HG02588 (cell line): ENCODE data around the gene UBALD2.
A peak's percentile ranks its signal among the peaks of the same experiment; 100 is the strongest.
"Not testable (repeated sequence)": the region's sequence is repeated elsewhere in the genome, so short reads cannot be mapped to it uniquely, and the experiment has no call there.

ENCODE experiments used
- ATAC-seq: cut with Tn5 transposase; IDR thresholded peaks from one replicate; pipeline ENCODE4 v1.9.1; 2021; ENCODE audit warnings: mild to moderate bottlenecking, moderate library complexity; ENCODE audit not compliant: unreplicated experiment

Gene UBALD2

GRCh38 chr17:76265624-76266243, 586 bp downstream of the UBALD2 start:
- no peak for ATAC-seq

DNA sequence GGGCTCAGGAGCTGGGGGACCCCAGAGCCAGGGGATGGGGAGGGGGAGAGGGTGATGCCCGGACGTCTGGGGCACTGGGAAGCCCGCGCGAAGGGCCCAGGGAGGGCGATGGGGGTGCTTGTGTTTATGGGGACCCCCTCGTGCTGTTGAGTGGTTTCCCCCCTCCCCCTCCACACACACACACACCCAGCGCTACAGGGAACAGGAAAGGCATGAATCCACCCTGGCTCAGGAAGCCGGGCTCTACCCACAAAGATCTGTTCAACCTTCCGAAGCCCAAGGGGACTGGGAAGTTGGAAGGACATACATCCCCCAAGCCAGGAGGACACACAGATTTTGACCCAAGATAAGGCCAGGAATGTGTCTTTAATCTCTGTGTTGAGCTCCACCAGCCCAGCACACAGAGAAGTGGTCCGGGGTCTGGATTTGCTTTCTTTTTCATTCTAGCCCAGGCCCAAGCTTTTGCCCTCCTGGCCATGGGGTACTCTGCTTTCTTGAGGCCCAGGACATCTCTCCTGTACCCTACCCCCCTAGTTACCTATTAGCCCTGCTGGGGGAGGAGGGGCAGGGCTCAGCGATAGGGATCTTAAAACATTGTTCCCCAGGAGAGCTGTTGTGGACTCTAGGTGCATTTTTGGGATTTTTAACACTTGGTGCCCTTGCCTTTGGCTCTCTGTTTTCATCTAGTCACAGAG, 1.2 kb downstream of the UBALD2 start:
- no peak for ATAC-seq

- no peak for ATAC-seq
Observed at GRCh38 chr17:76267051-76267576, 2.0 kb downstream of the UBALD2 start.

DNA sequence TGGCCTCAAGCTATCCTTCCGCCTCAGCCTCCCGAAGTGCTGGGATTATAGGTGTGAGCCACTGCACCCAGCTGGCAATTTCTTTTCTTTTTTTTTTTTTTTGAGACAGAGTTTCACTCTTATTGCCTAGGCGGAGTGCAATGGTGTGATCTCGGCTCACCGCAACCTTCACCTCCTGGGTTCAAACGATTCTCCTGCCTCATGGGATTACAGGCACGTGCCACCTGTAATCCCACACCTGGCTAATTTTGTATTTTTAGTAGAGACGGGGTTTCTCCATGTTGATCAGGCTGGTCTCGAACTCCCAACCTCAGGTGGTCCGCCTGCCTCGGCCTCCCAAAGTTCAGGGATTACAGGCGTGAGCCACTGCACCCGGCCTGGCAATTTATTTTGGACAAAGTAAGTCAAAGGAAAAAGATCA, 2.4 kb downstream of the UBALD2 start:
- not testable (repeated sequence) for ATAC-seq

DNA sequence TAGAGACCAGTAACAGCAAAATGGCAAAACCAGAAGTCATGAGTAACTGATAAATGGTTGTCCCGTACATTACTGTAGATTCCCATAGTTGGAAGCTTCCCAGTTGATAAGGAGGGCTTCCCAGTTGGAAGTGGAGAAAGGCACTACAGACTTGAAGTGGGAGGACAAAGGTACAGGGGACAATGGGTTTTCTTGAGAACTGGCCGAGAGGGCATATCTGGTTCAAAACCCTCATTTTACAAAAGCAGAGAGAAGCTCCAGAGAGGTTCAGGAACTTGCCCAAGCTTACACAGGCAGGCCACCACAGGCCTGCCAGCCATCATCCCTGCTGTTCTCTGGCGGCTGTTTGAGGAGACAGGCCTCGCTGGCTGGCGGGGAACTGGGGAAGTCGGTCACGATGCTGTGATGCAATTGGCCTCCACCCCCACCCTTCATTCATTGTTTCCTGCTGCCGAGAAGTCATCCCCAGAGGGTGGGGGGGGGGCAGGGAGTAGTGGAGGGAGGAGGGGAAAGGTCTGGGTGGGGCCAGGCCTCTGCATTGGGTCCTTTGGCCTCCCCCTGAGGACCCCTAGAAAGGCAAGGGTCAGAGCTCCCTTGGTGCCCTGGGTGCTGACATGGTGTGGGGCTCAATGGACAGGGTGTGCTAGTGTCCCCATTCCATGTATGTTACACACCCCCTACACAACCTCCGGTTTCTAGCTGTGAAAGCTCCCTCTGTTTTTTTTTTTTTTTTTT, 3.0 kb downstream of the UBALD2 start:
- ATAC-seq, result no peak

GRCh38 chr17:76268991-76269981, 4.1 kb downstream of the UBALD2 start:
- no peak for ATAC-seq

DNA sequence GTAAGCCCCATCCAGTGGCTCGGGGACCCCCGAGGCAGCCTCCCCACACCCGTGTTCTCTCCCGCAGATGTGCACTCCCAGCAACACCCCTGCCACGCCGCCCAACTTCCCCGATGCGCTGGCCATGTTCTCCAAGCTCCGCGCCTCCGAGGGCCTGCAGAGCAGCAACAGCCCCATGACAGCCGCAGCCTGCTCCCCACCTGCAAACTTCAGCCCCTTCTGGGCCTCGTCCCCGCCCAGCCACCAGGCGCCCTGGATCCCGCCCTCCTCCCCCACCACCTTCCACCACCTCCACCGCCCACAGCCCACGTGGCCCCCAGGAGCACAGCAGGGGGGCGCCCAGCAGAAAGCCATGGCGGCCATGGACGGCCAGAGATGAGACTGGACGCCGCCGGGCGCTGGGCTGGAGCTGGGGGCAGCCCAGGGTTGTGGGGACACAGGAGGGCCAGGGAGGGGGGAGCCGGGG, 5.0 kb downstream of the UBALD2 start:
- ATAC-seq, result no peak

- ATAC-seq, result no peak
Observed at GRCh38 chr17:76270770-76271668, 5.9 kb downstream of the UBALD2 start.

GRCh38 chr17:76271669-76272540, 6.8 kb downstream of the UBALD2 start:
- ATAC-seq, result peak; percentile 45

DNA sequence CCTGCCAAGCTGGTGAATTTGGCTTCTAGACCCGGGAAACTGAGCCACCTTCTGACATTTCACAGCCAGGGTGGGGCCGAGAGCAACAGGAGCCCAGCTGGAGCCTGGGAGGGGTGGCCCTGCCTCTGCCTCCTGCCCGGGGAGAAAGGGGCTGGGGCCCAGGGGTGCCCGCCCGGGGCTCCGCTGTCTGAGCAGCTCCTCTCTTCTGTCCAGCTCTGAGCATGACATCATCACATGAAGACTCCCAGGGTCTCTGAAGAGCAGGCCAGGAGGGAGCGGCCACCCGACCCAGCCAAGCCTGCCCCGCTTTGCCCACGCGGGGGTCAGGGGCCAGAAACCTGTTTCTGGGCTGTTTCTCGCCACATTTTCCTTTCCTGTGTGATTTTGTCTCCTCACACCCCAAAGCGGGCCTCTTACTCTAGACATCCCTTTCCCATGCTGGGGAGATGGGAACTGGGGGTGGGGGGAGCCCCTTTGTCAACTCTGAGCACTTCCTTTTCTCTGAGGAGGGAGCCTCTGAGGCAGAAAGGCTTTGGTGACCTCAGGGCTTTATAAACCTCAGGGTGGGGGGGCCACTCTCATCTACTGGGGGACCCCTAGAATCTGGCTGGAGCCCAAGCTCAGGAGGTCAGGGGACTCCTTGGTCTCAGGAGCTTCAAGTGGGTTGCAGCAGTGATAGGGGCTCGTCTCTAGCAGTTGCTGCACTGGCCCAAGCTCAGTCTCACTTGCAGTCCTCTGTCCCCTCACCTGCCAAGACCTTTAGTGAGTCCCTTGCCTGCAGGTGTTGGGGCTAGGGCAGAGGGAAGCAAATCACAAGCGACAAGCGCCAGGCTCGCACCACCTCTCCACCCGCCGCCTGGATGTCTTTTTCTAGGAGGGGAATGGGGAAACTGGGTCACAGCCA, 7.6 kb downstream of the UBALD2 start:
- ATAC-seq, result peak; percentile 27

- ATAC-seq, result no peak
Observed at GRCh38 chr17:76273445-76274111, 8.4 kb downstream of the UBALD2 start.

- ATAC-seq, result no peak
Observed at GRCh38 chr17:76274112-76274956, 9.2 kb downstream of the UBALD2 start.

DNA sequence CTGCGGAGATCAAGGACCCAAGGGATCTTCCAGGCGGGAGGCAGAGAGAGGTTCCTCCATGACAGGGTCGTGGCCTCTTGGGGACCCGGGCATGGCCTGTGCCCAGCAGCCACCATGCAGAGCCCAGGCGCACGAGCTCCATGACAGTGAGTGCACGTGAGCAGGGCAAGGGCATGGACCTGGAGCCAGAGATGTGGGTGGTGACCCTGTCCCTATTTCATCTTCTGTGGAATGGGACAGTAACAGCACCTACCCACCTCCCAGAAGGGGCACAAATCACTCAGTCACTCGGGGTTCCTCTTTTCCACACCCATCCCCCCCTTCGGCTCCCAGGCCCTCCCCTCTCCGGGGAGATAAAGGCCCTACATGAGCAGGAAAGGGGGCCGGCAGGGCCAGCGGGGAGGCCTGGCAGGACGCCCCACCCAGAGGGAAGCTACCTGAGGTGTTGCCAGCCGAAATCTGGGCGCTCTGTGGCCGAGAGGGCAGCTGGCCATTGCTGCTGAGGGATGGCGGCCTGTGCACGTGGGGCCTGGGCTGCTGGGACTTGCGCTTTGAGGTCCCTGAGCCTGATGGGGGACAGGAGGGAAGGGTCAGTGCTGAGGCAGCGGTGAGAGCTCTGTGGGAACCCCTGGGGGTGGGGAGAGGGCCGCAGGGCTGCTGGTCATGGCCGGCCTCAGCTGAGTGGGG, 10.4 kb downstream of the UBALD2 start:
- ATAC-seq, result no peak

GRCh38 chr17:76276069-76276431, 10.9 kb downstream of the UBALD2 start:
- no peak for ATAC-seq

DNA sequence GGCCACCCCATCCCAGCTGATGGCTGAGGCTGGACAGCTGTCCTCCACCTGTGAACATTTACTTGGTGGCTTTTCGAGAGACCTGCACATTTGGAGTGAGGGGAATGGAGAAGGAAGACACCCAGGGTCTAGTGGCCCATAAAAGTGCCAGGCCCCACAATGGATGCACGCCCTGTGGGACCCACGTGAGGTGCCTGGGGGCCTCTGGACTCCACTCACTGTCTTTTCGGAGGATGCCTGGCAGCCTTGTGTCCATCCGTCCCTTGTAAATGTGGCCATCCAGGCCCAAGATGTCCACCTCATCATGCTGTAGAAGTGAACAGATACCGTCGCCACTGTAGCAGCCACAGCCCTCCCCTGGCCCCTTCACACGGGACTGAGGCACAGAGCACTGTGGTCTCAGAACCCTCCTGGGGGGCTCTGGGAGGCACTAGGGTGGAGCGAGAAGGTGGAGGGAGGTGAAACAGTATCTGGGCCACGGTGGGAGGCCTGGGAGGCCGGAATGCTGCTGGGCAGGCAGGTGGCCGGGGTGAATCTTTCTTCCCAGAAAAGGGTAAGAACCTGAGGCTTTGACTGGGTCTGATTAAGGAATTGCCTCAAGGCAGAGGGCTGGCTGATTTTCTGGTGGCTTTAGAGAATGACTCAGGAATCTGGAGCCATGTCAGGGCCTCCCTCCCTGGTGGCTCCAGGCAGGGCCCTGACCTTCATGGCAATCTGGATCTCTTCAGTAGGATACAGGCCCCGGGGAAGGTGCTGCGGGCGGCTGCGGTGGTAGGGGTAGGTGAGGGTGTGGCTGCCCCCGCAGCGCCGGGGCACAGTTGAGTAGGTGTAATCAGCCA, 11.5 kb downstream of the UBALD2 start:
- no peak for ATAC-seq
